Measurements from ENCODE around the gene CGB8. TPM values are rescaled to one million over a fixed set of nuclear protein-coding genes. Genes with fewer than 3 reads are reported as not detected.

The CGB8 gene
- total and polyA plus RNA-seq, 4 donors: not detected

DNA sequence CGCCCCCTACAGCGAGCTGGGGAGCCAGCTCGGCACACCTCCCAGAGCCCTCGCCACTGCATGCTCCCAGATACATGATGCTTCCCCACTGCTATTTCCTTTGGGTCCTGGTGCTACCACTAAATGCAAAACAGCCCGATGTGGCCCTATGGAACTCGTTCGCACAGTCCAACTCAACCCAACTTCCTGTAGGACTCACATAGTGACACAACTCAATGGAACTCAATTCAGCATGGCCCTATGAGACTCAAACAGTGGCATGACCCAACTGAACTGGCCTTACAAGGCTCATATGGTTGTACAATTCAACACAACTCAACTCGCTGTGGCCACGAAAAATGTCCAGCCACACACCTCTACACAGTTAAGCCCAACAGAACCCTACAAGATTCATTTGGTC lies 20.1 kb upstream of the CGB8 start:
- Histone ChIP-seq H3K27ac (ENCODE audit: low read depth in 1 of 2, low read length in 2 of 2) (no peak overlapping the region), H3K9me3 (ENCODE audit: control insufficient read depth, low read length) (no peaks in the 10 kb centered on the region), H3K4me3 (ENCODE audit: low read length in 2 of 2) (no peak overlapping the region), H3K36me3 (ENCODE audit: control insufficient read depth in 1 of 2, insufficient read depth in 2 of 2, low read length in 1 of 2) (no peaks in the 10 kb centered on the region), H3K27me3 (ENCODE audit: control insufficient read depth in 1 of 2, insufficient read depth in 2 of 2, low read length in 1 of 2) (no peaks in the 10 kb centered on the region), H3K4me1 (ENCODE audit: control insufficient read depth in 1 of 2, insufficient read depth in 2 of 2, low read length in 2 of 2) (no peaks in the 10 kb centered on the region)
- WGBS, 2 donors: 94% methylated on average over 9 of the region's 9 CpGs
- ATAC-seq (ENCODE audit: low FRiP score) (no peak), DNase-seq (no peak)
- intact Hi-C loops (cut with DNase I): no loop called here

GRCh38 chr19:49067554-49067953 lies 18.6 kb upstream of the CGB8 start:
- whole genome bisulfite sequencing, 2 donors: 47 to 52% methylated on average over 3 of the region's 3 CpGs
- DNase-seq (no peak), ATAC-seq (ENCODE audit: low FRiP score) (no peak)
- no peak overlapping the region for H3K4me3 ChIP-seq (ENCODE audit: low read length in 2 of 2)
- no peaks in the 10 kb centered on the region for H3K4me1 ChIP-seq (ENCODE audit: control insufficient read depth in 1 of 2, insufficient read depth in 2 of 2, low read length in 2 of 2)
- no peaks in the 10 kb centered on the region for H3K9me3 ChIP-seq (ENCODE audit: control insufficient read depth, low read length)
- no peaks in the 10 kb centered on the region for H3K36me3 ChIP-seq (ENCODE audit: control insufficient read depth in 1 of 2, insufficient read depth in 2 of 2, low read length in 1 of 2)
- no peak overlapping the region for H3K27ac ChIP-seq (ENCODE audit: low read depth in 1 of 2, low read length in 2 of 2)
- no peaks in the 10 kb centered on the region for H3K27me3 ChIP-seq (ENCODE audit: control insufficient read depth in 1 of 2, insufficient read depth in 2 of 2, low read length in 1 of 2)
- intact Hi-C loops (cut with DNase I): no loop called here

DNA sequence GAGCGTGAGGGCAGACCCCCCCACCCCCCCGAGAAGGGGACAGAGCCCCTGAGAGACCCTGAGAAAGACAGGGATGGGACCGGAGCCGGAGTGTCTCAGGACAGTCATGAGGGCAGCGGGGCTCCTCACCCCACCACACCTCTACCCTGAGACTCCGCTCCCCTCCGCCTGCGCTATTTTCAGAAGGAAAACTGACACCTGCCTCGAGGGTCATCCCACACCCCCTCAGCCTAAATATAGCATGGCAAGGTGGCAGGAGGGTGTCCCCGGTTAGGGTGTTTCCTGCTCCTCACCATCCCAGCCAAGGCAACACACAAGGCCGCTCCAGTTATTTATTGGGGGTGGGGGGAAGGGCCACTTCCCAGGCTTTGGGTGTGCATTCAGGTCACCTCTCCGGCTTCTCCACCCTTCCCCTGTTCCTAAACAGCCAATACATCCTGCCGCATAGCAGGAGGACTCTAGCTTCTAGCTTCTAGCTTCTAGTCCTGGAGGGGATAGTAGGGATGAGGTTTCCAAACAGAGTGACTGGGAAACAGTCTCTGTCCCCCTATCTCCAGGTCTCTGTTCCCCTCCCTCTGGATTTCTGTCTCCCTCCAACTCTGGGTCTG lies 17.1 kb upstream of the CGB8 start:
- no peaks in the 10 kb centered on the region for H3K36me3 ChIP-seq (ENCODE audit: control insufficient read depth in 1 of 2, insufficient read depth in 2 of 2, low read length in 1 of 2)
- no peaks in the 10 kb centered on the region for H3K27me3 ChIP-seq (ENCODE audit: control insufficient read depth in 1 of 2, insufficient read depth in 2 of 2, low read length in 1 of 2)
- intact Hi-C loops (cut with DNase I): no loop called here
- no peak for ATAC-seq (ENCODE audit: low FRiP score)
- H3K4me3 ChIP-seq (ENCODE audit: low read length in 2 of 2): no peak overlapping the region
- no peak overlapping the region for H3K27ac ChIP-seq (ENCODE audit: low read depth in 1 of 2, low read length in 2 of 2)
- H3K4me1 ChIP-seq (ENCODE audit: control insufficient read depth in 1 of 2, insufficient read depth in 2 of 2, low read length in 2 of 2): no peaks in the 10 kb centered on the region
- 78 to 82% methylated on average over 11 to 13 of the region's 13 CpGs for WGBS, 2 donors
- DNase-seq: no peak
- no peaks in the 10 kb centered on the region for H3K9me3 ChIP-seq (ENCODE audit: control insufficient read depth, low read length)

GRCh38 chr19:49064768-49065611 lies 16.1 kb upstream of the CGB8 start, which contains the start of gene NTF4:
TSS of gene NTF4 (minus strand) at chr19:49064818. CDS start at chr19:49061997, 2,821 bp downstream.
- Histone ChIP-seq H3K4me3 (ENCODE audit: low read length in 2 of 2) (peak within 1 kb of the TSS in 1 of 2 donors; percentile 8), H3K27ac (ENCODE audit: low read depth in 1 of 2, low read length in 2 of 2) (no peak within 1 kb of the TSS), H3K36me3 (ENCODE audit: control insufficient read depth in 1 of 2, insufficient read depth in 2 of 2, low read length in 1 of 2) (no peaks in the 10 kb centered on the region), H3K9me3 (ENCODE audit: control insufficient read depth, low read length) (no peaks in the 10 kb centered on the region), H3K4me1 (ENCODE audit: control insufficient read depth in 1 of 2, insufficient read depth in 2 of 2, low read length in 2 of 2) (no peaks in the 10 kb centered on the region), H3K27me3 (ENCODE audit: control insufficient read depth in 1 of 2, insufficient read depth in 2 of 2, low read length in 1 of 2) (no peaks in the 10 kb centered on the region)
- ATAC-seq (ENCODE audit: low FRiP score): no peak
- intact Hi-C loops (cut with DNase I): no loop called here
- WGBS, 2 donors: 8 to 11% methylated on average over 35 to 53 of the region's 53 CpGs
- no peak for DNase-seq

DNA sequence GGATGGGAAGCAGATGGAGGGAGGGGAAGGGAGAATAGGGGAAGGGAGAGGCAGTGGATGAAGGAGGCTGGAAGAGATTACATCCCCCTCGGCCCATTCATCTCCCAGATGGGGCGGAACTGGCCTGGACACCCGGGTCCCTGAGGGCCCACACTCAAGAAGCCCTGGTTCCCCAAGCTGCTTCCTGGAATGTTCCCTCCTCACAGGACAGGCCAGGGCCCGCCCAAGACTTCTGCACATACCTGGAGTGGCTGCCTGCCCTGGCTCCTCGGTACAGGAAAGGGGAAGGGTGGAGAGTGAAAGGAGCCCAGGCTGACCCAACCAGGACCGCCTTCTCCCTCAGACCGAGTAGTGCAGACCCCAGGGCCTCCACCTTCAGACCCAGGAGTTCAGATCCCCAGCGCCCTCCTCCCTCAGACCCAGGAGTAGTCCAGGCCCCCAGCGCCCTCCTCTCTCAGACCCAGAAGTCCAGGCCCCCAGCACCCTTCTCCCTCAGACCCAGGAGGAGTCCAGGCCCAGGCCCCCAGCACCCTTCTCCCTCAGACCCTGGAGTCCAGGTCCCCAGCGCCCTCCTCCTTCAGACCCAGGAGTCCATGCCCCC lies 15.2 kb upstream of the CGB8 start:
- DNase-seq (no peak), ATAC-seq (ENCODE audit: low FRiP score) (no peak)
- no peaks in the 10 kb centered on the region for H3K9me3 ChIP-seq (ENCODE audit: control insufficient read depth, low read length)
- intact Hi-C loops (cut with DNase I): no loop called here
- no peaks in the 10 kb centered on the region for H3K4me1 ChIP-seq (ENCODE audit: control insufficient read depth in 1 of 2, insufficient read depth in 2 of 2, low read length in 2 of 2)
- WGBS, 2 donors: 48 to 59% methylated on average over 9 to 10 of the region's 10 CpGs
- no peak overlapping the region for H3K27ac ChIP-seq (ENCODE audit: low read depth in 1 of 2, low read length in 2 of 2)
- no peaks in the 10 kb centered on the region for H3K36me3 ChIP-seq (ENCODE audit: control insufficient read depth in 1 of 2, insufficient read depth in 2 of 2, low read length in 1 of 2)
- H3K27me3 ChIP-seq (ENCODE audit: control insufficient read depth in 1 of 2, insufficient read depth in 2 of 2, low read length in 1 of 2): no peaks in the 10 kb centered on the region
- H3K4me3 ChIP-seq (ENCODE audit: low read length in 2 of 2): no peak overlapping the region

- no peak for ATAC-seq (ENCODE audit: low FRiP score)
- 79 to 86% methylated on average over 25 of the region's 25 CpGs for WGBS, 2 donors
- intact Hi-C loops (cut with DNase I): no loop called here
- no peak overlapping the region for H3K27ac ChIP-seq (ENCODE audit: low read depth in 1 of 2, low read length in 2 of 2)
- no peak for DNase-seq
- H3K4me3 ChIP-seq (ENCODE audit: low read length in 2 of 2): no peak overlapping the region
- no peaks in the 10 kb centered on the region for H3K4me1 ChIP-seq (ENCODE audit: control insufficient read depth in 1 of 2, insufficient read depth in 2 of 2, low read length in 2 of 2)
- no peaks in the 10 kb centered on the region for H3K9me3 ChIP-seq (ENCODE audit: control insufficient read depth, low read length)
- no peaks in the 10 kb centered on the region for H3K27me3 ChIP-seq (ENCODE audit: control insufficient read depth in 1 of 2, insufficient read depth in 2 of 2, low read length in 1 of 2)
- H3K36me3 ChIP-seq (ENCODE audit: control insufficient read depth in 1 of 2, insufficient read depth in 2 of 2, low read length in 1 of 2): no peaks in the 10 kb centered on the region
Observed at GRCh38 chr19:49061445-49061844, 12.5 kb upstream of the CGB8 start.

GRCh38 chr19:49061000-49061399 lies 12.1 kb upstream of the CGB8 start:
- Histone ChIP-seq H3K4me3 (ENCODE audit: low read length in 2 of 2) (no peak overlapping the region), H3K4me1 (ENCODE audit: control insufficient read depth in 1 of 2, insufficient read depth in 2 of 2, low read length in 2 of 2) (no peaks in the 10 kb centered on the region), H3K27me3 (ENCODE audit: control insufficient read depth in 1 of 2, insufficient read depth in 2 of 2, low read length in 1 of 2) (no peaks in the 10 kb centered on the region), H3K9me3 (ENCODE audit: control insufficient read depth, low read length) (no peaks in the 10 kb centered on the region), H3K36me3 (ENCODE audit: control insufficient read depth in 1 of 2, insufficient read depth in 2 of 2, low read length in 1 of 2) (no peaks in the 10 kb centered on the region), H3K27ac (ENCODE audit: low read depth in 1 of 2, low read length in 2 of 2) (no peak overlapping the region)
- WGBS, 2 donors: 96 to 98% methylated on average over 2 of the region's 2 CpGs
- ATAC-seq (ENCODE audit: low FRiP score): no peak
- no peak for DNase-seq
- intact Hi-C loops (cut with DNase I): no loop called here

GRCh38 chr19:49059053-49059452 lies 10.1 kb upstream of the CGB8 start:
- no peak for DNase-seq
- intact Hi-C loops (cut with DNase I): no loop called here

More at GRCh38 chr19:49059053-49059452, 10.1 kb upstream of the CGB8 start:
- ATAC-seq (ENCODE audit: low FRiP score): no peak
- Histone ChIP-seq H3K4me3 (ENCODE audit: low read length in 2 of 2) (no peak overlapping the region), H3K4me1 (ENCODE audit: control insufficient read depth in 1 of 2, insufficient read depth in 2 of 2, low read length in 2 of 2) (no peaks in the 10 kb centered on the region), H3K27ac (ENCODE audit: low read depth in 1 of 2, low read length in 2 of 2) (no peak overlapping the region), H3K36me3 (ENCODE audit: control insufficient read depth in 1 of 2, insufficient read depth in 2 of 2, low read length in 1 of 2) (no peaks in the 10 kb centered on the region), H3K9me3 (ENCODE audit: control insufficient read depth, low read length) (no peaks in the 10 kb centered on the region), H3K27me3 (ENCODE audit: control insufficient read depth in 1 of 2, insufficient read depth in 2 of 2, low read length in 1 of 2) (no peaks in the 10 kb centered on the region)
- 59 to 62% methylated on average over 9 of the region's 9 CpGs for WGBS, 2 donors
